Neural cell (in vitro differentiated cells): ENCODE measurements around the gene ADGRL3. TPM values are rescaled to one million over a fixed set of nuclear protein-coding genes. Genes with fewer than 3 reads are reported as not detected.

Source experiments
- H2AFZ ChIP-seq: fragments of 200-600, 300-800 bp; sonication (generic), shearing (Covaris generic); 2 replicates; pipeline ENCODE4 v1.6.0; 2014; ENCODE audit warnings: low read depth, mild to moderate bottlenecking, antibody characterized with exemption, low read length, moderate library complexity
- H3F3A ChIP-seq: fragments of 200-600 bp; shearing (Covaris generic); 2 replicates; pipeline ENCODE4 v1.6.1; 2016; ENCODE audit warnings: mild to moderate bottlenecking, moderate library complexity, mixed read lengths, antibody characterized with exemption, low read length; ENCODE audit not compliant: insufficient read depth, poor library complexity, severe bottlenecking
- H3K27ac ChIP-seq: fragments of 200-600, 300-800 bp; sonication (generic), shearing (Covaris generic); 2 replicates; pipeline ENCODE4 v1.5.1; 2014; ENCODE audit warnings: mild to moderate bottlenecking, low read length, moderate library complexity
- H3K27me3 ChIP-seq: fragments of 300-800, 200-600 bp; sonication (generic), shearing (Covaris generic); 2 replicates; pipeline ENCODE4 v1.6.0; 2014; ENCODE audit warnings: mild to moderate bottlenecking, low read depth, low read length, moderate library complexity; ENCODE audit not compliant: insufficient read depth
- H3K36me3 ChIP-seq: fragments of 300-800, 200-600 bp; sonication (generic), shearing (Covaris generic); 2 replicates; pipeline ENCODE4 v1.5.1; 2014; ENCODE audit warnings: mild to moderate bottlenecking, antibody characterized with exemption, low read length, moderate library complexity; ENCODE audit not compliant: insufficient read depth
- H3K4me2 ChIP-seq: fragments of 300-800, 200-600 bp; sonication (generic), shearing (Covaris generic); 2 replicates; pipeline ENCODE4 v1.6.0; 2014; ENCODE audit warnings: mild to moderate bottlenecking, low read length
- H3K4me3 ChIP-seq: fragments of 300-800, 200-600 bp; sonication (generic), shearing (Covaris generic); 2 replicates; pipeline ENCODE4 v1.5.1; 2014; ENCODE audit warnings: mild to moderate bottlenecking, low read length, moderate library complexity
- H3K79me2 ChIP-seq: fragments of 200-600 bp; shearing (Covaris generic); replicated peaks from 2 replicates; pipeline ENCODE4 v1.6.0; 2014; ENCODE audit warnings: mild to moderate bottlenecking, low read length, moderate library complexity; ENCODE audit not compliant: insufficient read depth
- H3K9ac ChIP-seq: fragments of 300-800, 200-600 bp; sonication (generic), shearing (Covaris generic); 2 replicates; pipeline ENCODE4 v1.6.1; 2016; ENCODE audit warnings: mild to moderate bottlenecking, low read length, mixed read lengths
- H3K9me2 ChIP-seq: fragments of 200-600 bp; shearing (Covaris generic); 2 replicates; pipeline ENCODE4 v1.6.1; 2016; ENCODE audit warnings: mild to moderate bottlenecking, low read length, mixed read lengths; ENCODE audit not compliant: insufficient read depth
- H3K9me3 ChIP-seq: fragments of 200-600, 300-800 bp; sonication (generic), shearing (Covaris generic); 2 replicates; pipeline ENCODE4 v1.6.1; 2016; ENCODE audit warnings: mild to moderate bottlenecking, mixed run types, low read length, moderate library complexity, mixed read lengths
- H4K20me1 ChIP-seq: fragments of 200-600 bp; shearing (Covaris generic); 2 replicates; pipeline ENCODE4 v1.6.1; 2016; ENCODE audit warnings: mild to moderate bottlenecking, mixed run types; ENCODE audit not compliant: insufficient read depth
- CTCF ChIP-seq: fragments of 450-650 bp; IDR thresholded peaks from 2 replicates; pipeline ENCODE4 v1.5.1; 2014; ENCODE audit warnings: antibody characterized with exemption, mild to moderate bottlenecking, moderate library complexity; ENCODE audit not compliant: poor library complexity, severe bottlenecking
- EP300 ChIP-seq: fragments of 450-650 bp; conservative IDR thresholded peaks from 2 replicates; pipeline ENCODE4 v1.6.1; 2014; ENCODE audit warnings: antibody characterized with exemption, mild to moderate bottlenecking, moderate library complexity; ENCODE audit not compliant: poor library complexity, severe bottlenecking
- EZH2 ChIP-seq: fragments of 200-600, 300-800 bp; shearing (Covaris generic), sonication (generic); IDR thresholded peaks from 2 replicates; pipeline ENCODE4 v1.6.1; 2014; ENCODE audit warnings: antibody characterized with exemption, low read length, borderline replicate concordance, mild to moderate bottlenecking; ENCODE audit not compliant: insufficient read depth, poor library complexity, severe bottlenecking
- MXI1 ChIP-seq: fragments of 450-650 bp; conservative IDR thresholded peaks from 2 replicates; pipeline ENCODE4 v1.6.1; 2014; ENCODE audit warnings: antibody characterized with exemption, mild to moderate bottlenecking; ENCODE audit not compliant: poor library complexity, severe bottlenecking
- POLR2AphosphoS5 ChIP-seq: IDR thresholded peaks from 2 replicates; pipeline ENCODE4 v1.6.1; 2012
- RAD21 ChIP-seq: fragments of 450-650 bp; conservative IDR thresholded peaks from 2 replicates; pipeline ENCODE4 v1.6.1; 2014; ENCODE audit warnings: antibody characterized with exemption, mild to moderate bottlenecking, moderate library complexity
- REST ChIP-seq: IDR thresholded peaks from 2 replicates; pipeline ENCODE4 v1.6.1; 2012; ENCODE audit warnings: borderline replicate concordance
- SMC3 ChIP-seq: fragments of 450-650 bp; conservative IDR thresholded peaks from 2 replicates; pipeline ENCODE4 v1.6.1; 2014; ENCODE audit warnings: antibody characterized with exemption, mild to moderate bottlenecking, moderate library complexity; ENCODE audit not compliant: poor library complexity
- TAF1 ChIP-seq: IDR thresholded peaks from 2 replicates; pipeline ENCODE4 v1.6.1; 2012; ENCODE audit warnings: low read depth
- polyA plus RNA-seq: library from polyadenylated mRNA; depleted of rRNA; stranded (reverse); fragments of >200 nt; gene quantifications from 2 replicates; pipeline ENCODE4 v1.2.3, GENCODE V29; 2014

ADGRL3 gene
- polyA plus RNA-seq, 1 donor from 2014 or later = 99.4 TPM

- Histone ChIP-seq H4K20me1 (no peaks in the 10 kb centered on the region), H3K79me2 (peaks cover 19% of the 10 kb centered on the region), H3K9ac (no peak overlapping the region), H3K9me3 (no peaks in the 10 kb centered on the region), H3K36me3 (no peaks in the 10 kb centered on the region), H3K4me2 (no peak overlapping the region), H3K27me3 (no peaks in the 10 kb centered on the region), H3K27ac (no peak overlapping the region), H3K9me2 (no peaks in the 10 kb centered on the region), H3K4me3 (no peak overlapping the region), H3F3A (no peaks in the 10 kb centered on the region), H2AFZ (no peak overlapping the region)
- TF ChIP-seq EZH2 (no peak), POLR2AphosphoS5 (no peak), MXI1 (no peak), SMC3 (no peak), EP300 (no peak), CTCF (no peak), RAD21 (no peak), TAF1 (no peak), REST (no peak)
Measured at GRCh38 chr4:61401771-61402170, 201.6 kb downstream of the ADGRL3 start.

- Histone ChIP-seq H3K9ac (no peak overlapping the region), H3K4me2 (no peak overlapping the region), H3K4me3 (no peak overlapping the region), H3F3A (no peaks in the 10 kb centered on the region), H3K36me3 (no peaks in the 10 kb centered on the region), H3K27me3 (no peaks in the 10 kb centered on the region), H2AFZ (no peak overlapping the region), H3K79me2 (peaks cover 8% of the 10 kb centered on the region), H4K20me1 (no peaks in the 10 kb centered on the region), H3K9me3 (no peaks in the 10 kb centered on the region), H3K9me2 (no peaks in the 10 kb centered on the region), H3K27ac (no peak overlapping the region)
- TF ChIP-seq EP300 = no peak
- TF ChIP-seq RAD21 = no peak
- no peak for TF ChIP-seq CTCF
- TF ChIP-seq SMC3 = no peak
- no peak for TF ChIP-seq REST
- no peak for TF ChIP-seq MXI1
- no peak for TF ChIP-seq POLR2AphosphoS5
Measured at GRCh38 chr4:61405307-61405706, 205.2 kb downstream of the ADGRL3 start.
